Spleen (tissue), 11 donors: ENCODE measurements around the gene FUT3. TPM values are rescaled to one million over a fixed set of nuclear protein-coding genes. Genes with fewer than 3 reads are reported as not detected.

Source experiments
- DNase-seq: peaks from one replicate; pipeline ENCODE4 v3.0.0-alpha.2; 2020
- H3K27ac ChIP-seq, 8 donors: fragments of 200-600 bp; sonication (generic) in 7 of 8; 1 replicate in 4 of 8; 2 replicates in 4 of 8; pipeline versions ENCODE4 v1.5.0 to v1.8.0; 2016 to 2021; ENCODE audit warnings: inconsistent platforms in 4 of 8, mild to moderate bottlenecking in 4 of 8, moderate library complexity in 1 of 8
- H3K27me3 ChIP-seq, 7 donors: fragments of 200-600 bp; sonication (generic) in 6 of 7; replicated peaks in 1 of 7; 1 replicate in 4 of 7; 2 replicates in 3 of 7; pipeline versions ENCODE4 v1.5.0 to v1.8.0; 2016 to 2021; ENCODE audit warnings: inconsistent platforms in 3 of 7, mild to moderate bottlenecking in 1 of 7
- H3K36me3 ChIP-seq, 6 donors: fragments of 200-600 bp; sonication (generic) in 5 of 6; 1 replicate in 4 of 6; 2 replicates in 2 of 6; pipeline versions ENCODE4 v1.5.0 to v1.8.0; 2016 to 2021; ENCODE audit warnings: inconsistent platforms in 2 of 6
- H3K4me1 ChIP-seq, 6 donors: fragments of 200-600 bp; sonication (generic) in 5 of 6; 1 replicate in 3 of 6; 2 replicates in 3 of 6; pipeline versions ENCODE4 v1.5.0 to v1.8.0; 2016 to 2021; ENCODE audit warnings: inconsistent platforms in 3 of 6
- H3K4me3 ChIP-seq, 8 donors: fragments of 200-600 bp; sonication (generic) in 7 of 8; 1 replicate in 4 of 8; 2 replicates in 4 of 8; pipeline versions ENCODE4 v1.5.0 to v1.8.0; 2016 to 2021; ENCODE audit warnings: inconsistent platforms in 4 of 8, mild to moderate bottlenecking in 4 of 8, moderate library complexity in 2 of 8
- H3K9me3 ChIP-seq, 8 donors: fragments of 200-600 bp; sonication (generic) in 7 of 8; 1 replicate in 4 of 8; 2 replicates in 4 of 8; pipeline versions ENCODE4 v1.5.0 to v1.8.0; 2016 to 2021; ENCODE audit warnings: inconsistent platforms in 4 of 8
- POLR2A ChIP-seq, 3 donors: fragments of 450-650 bp; IDR thresholded peaks; one replicate each; pipeline ENCODE4 v1.5.1; 2017; ENCODE audit warnings: antibody characterized with exemption in 3 of 3, mild to moderate bottlenecking in 1 of 3
- POLR2AphosphoS5 ChIP-seq, 3 donors: sonication (generic); formaldehyde crosslinking; IDR thresholded peaks; one replicate each; pipeline ENCODE4 v1.5.1; 2017; ENCODE audit warnings: antibody characterized with exemption in 3 of 3
- WGBS, 5 donors: extraction: QIAGEN DNeasy Blood & Tissue Kit in 3 of 5; methylation state at CpG; one replicate each; pipeline versions ENCODE4 v1.1.5 to v1.1.7; 2013 to 2018; 5-methylcytosine and 5-hydroxymethylcytosine counted together
- intact Hi-C: fragments of 100-400 bp; cut with DNase I; formaldehyde crosslinking; loops from one replicate; pipeline ENCODE4 v1.15.0; 2023; ENCODE audit warnings: low total_unique reads
- polyA plus RNA-seq, 3 donors: library from polyadenylated mRNA; stranded (reverse); fragments of 200-250 nt; gene quantifications; one replicate each; pipeline ENCODE4 v1.2.1, GENCODE V29; 2013
- total RNA-seq, 7 donors: library from RNA; depleted of rRNA in 3 of 7; stranded (reverse); fragments of >200 nt in 3 of 7; fragmentation: NEBNext Ultra II Directional in 4 of 7; extraction: Animal tissue kit (Norgen Biotek cat#: 25700) in 4 of 7; gene quantifications; one replicate each; pipeline versions ENCODE4 v1.1.0 to v1.2.1, GENCODE V29; 2016 to 2021
- TF ChIP-seq, protein P1 (sequence below), 11 experiments: fragments of 200-600 bp in 7 of 11; fragments of 450-650 bp in 4 of 11; sonication (generic) in 4 of 11; IDR thresholded peaks in 8 of 11; conservative IDR thresholded peaks in 3 of 11; 1 replicate in 7 of 11; 2 replicates in 4 of 11; pipeline versions ENCODE4 v1.4.0 to v1.8.0; 2016 to 2021; ENCODE audit warnings: antibody characterized with exemption in 11 of 11, inconsistent platforms in 4 of 11, mild to moderate bottlenecking in 1 of 11
- donor health status: healthy with polysubstance abuse.
- donor health status: DM: no; HTN: no; CAD: no; lungs with moderate emphysema.
- donor health status: DM: no; HTN: no; CAD: no.
- donor health status: Bipolar disorder and iron deficiency.
- donor health status: healthy.
- donor health status: DM: no; HTN: no; CAD: no.
- donor health status: DM: yes; HTN: yes; CAD: no.

Gene FUT3
- total and polyA plus RNA-seq, 10 donors: 0.06 to 0.12 TPM; not detected in 8

DNA sequence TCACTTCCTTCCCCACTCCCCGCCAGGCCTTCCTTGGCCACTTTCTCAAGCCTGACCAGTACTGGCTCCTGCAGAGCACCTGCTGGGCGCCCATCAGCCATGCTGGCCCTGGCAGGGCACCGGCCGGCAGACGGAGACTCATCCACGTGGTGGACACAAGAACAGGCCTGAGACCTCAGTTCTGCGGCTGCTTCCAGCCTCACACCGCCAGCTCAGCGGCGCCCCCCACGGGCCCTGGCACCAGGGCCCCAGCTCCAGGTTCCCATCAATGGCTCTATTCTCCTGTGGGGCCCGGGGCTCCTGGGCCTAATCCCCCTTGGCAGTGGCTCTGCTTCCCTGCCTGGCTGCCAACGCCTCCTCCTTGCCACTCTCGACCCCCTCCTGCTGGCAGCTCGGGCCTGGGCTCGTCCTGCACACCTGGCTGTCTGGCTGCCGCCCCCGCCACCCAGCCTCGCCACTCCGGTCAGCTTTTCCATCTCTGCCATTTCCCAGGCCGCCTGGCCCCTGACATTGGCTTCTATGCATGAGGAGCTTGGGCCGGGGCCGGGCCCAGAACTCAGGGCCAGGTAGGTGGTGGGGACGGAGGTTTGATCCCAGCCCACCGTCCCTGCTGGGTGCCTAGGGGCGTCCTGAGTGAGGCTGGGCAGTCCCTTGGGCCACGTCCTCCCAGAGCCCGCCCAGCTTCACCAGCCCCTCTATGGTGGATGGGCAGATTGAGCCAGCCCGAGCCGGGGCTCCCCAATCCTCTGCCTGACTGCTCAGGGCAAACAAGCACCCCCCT lies 46.1 kb upstream of the FUT3 start:
- peaks cover 0 to 72% (median 33%) of the 10 kb centered on the region in 6 donors for H3K36me3 ChIP-seq
- WGBS, 5 donors: 94 to 100% (median 95%) methylated on average over 25 to 30 of the region's 30 CpGs
- no peaks in the 10 kb centered on the region for H3K9me3 ChIP-seq
- intact Hi-C loops: no loop called here
- DNase-seq: no peak
- H3K4me1 ChIP-seq: peaks cover under 1 to 64% (median 38%) of the 10 kb centered on the region in 6 donors
- H3K27ac ChIP-seq: no peak overlapping the region
- H3K4me3 ChIP-seq: no peak overlapping the region
- TF ChIP-seq POLR2AphosphoS5 (IDR thresholded peaks at IDR 0.05) (no peak), POLR2A (IDR thresholded peaks at IDR 0.05) (no peak)
- TF ChIP-seq, protein P1, sequence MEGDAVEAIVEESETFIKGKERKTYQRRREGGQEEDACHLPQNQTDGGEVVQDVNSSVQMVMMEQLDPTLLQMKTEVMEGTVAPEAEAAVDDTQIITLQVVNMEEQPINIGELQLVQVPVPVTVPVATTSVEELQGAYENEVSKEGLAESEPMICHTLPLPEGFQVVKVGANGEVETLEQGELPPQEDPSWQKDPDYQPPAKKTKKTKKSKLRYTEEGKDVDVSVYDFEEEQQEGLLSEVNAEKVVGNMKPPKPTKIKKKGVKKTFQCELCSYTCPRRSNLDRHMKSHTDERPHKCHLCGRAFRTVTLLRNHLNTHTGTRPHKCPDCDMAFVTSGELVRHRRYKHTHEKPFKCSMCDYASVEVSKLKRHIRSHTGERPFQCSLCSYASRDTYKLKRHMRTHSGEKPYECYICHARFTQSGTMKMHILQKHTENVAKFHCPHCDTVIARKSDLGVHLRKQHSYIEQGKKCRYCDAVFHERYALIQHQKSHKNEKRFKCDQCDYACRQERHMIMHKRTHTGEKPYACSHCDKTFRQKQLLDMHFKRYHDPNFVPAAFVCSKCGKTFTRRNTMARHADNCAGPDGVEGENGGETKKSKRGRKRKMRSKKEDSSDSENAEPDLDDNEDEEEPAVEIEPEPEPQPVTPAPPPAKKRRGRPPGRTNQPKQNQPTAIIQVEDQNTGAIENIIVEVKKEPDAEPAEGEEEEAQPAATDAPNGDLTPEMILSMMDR (IDR thresholded peaks at IDR 0.05 in 8 of 11, conservative IDR thresholded peaks at IDR 0.05 in 3 of 11): no peak
- peaks cover 0 to 2% (median 0%) of the 10 kb centered on the region in 7 donors for H3K27me3 ChIP-seq

GRCh38 chr19:5896365-5897076 lies 45.3 kb upstream of the FUT3 start:
- H3K36me3 ChIP-seq: peaks cover 0 to 66% (median 33%) of the 10 kb centered on the region in 6 donors
- TF ChIP-seq POLR2A (IDR thresholded peaks at IDR 0.05) (no peak), POLR2AphosphoS5 (IDR thresholded peaks at IDR 0.05) (no peak)
- TF ChIP-seq, protein P1 (IDR thresholded peaks at IDR 0.05 in 8 of 11, conservative IDR thresholded peaks at IDR 0.05 in 3 of 11): no peak
- no peak overlapping the region for H3K4me3 ChIP-seq
- H3K27ac ChIP-seq: no peak overlapping the region
- peaks cover 0 to 11% (median 8%) of the 10 kb centered on the region in 7 donors for H3K27me3 ChIP-seq
- WGBS, 5 donors: 88 to 96% (median 93%) methylated on average over 19 to 29 of the region's 29 CpGs
- intact Hi-C loops: no loop called here
- no peaks in the 10 kb centered on the region for H3K9me3 ChIP-seq
- no peak for DNase-seq
- H3K4me1 ChIP-seq: peaks cover 0 to 64% (median 36%) of the 10 kb centered on the region in 6 donors

GRCh38 chr19:5895890-5896289 lies 44.6 kb upstream of the FUT3 start:
- no peak overlapping the region for H3K27ac ChIP-seq
- H3K36me3 ChIP-seq: peaks cover 0 to 60% (median 33%) of the 10 kb centered on the region in 6 donors
- H3K27me3 ChIP-seq: peaks cover 0 to 17% (median 12%) of the 10 kb centered on the region in 7 donors
- intact Hi-C loops: no loop called here
- no peak for TF ChIP-seq POLR2A (IDR thresholded peaks at IDR 0.05)
- no peak for DNase-seq
- 85 to 96% (median 90%) methylated on average over 8 of the region's 8 CpGs for WGBS, 5 donors
- H3K4me3 ChIP-seq: no peak overlapping the region
- peaks cover 0 to 58% (median 32%) of the 10 kb centered on the region in 6 donors for H3K4me1 ChIP-seq
- H3K9me3 ChIP-seq: no peaks in the 10 kb centered on the region

DNA sequence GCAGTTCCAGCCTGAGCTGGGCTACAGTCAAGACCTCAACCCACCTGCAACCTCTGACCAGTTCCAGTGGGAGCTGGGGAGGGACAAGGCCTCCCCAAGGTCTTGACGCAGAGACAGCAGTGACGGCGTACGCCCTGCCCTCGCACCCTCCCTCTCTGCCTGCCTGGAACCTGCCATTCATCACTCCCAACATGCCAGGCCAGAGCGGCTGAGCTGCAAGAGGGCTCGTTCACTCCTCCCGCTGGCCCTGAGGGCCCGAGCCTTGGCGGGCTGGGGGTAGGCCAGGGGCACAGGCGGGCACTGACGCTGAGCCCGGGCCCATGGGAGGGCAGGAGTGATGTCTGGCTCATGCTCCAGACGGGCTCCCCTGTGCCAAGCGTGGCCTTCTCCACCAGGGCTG lies 44.2 kb upstream of the FUT3 start:
- no peak for DNase-seq
- TF ChIP-seq, protein P1 (IDR thresholded peaks at IDR 0.05 in 8 of 11, conservative IDR thresholded peaks at IDR 0.05 in 3 of 11): no peak
- TF ChIP-seq POLR2AphosphoS5 (IDR thresholded peaks at IDR 0.05): no peak
- no peak for TF ChIP-seq POLR2A (IDR thresholded peaks at IDR 0.05)
- Histone ChIP-seq H3K4me3 (no peak overlapping the region), H3K4me1 (peaks cover 0 to 55% (median 30%) of the 10 kb centered on the region in 6 donors), H3K36me3 (peaks cover 0 to 55% (median 32%) of the 10 kb centered on the region in 6 donors), H3K27me3 (peaks cover 0 to 22% (median 12%) of the 10 kb centered on the region in 7 donors), H3K27ac (peak overlapping the region in 2 of 8 donors; percentile 48), H3K9me3 (no peaks in the 10 kb centered on the region)
- WGBS, 5 donors: 64 to 78% (median 74%) methylated on average over 6 to 15 of the region's 15 CpGs
- intact Hi-C loops: no loop called here
